ENCODE results near the gene SLC12A7. TPM values are rescaled to one million over a fixed set of nuclear protein-coding genes. Genes with fewer than 3 reads are reported as not detected.
A peak's percentile ranks its signal among the peaks of the same experiment; 100 is the strongest.
"Not testable (repeated sequence)": the region's sequence is repeated elsewhere in the genome, so short reads cannot be mapped to it uniquely, and the experiment has no call there.

The SLC12A7 gene
- total RNA-seq, 1 experiment from 2014 or later = 30.8 TPM

DNA sequence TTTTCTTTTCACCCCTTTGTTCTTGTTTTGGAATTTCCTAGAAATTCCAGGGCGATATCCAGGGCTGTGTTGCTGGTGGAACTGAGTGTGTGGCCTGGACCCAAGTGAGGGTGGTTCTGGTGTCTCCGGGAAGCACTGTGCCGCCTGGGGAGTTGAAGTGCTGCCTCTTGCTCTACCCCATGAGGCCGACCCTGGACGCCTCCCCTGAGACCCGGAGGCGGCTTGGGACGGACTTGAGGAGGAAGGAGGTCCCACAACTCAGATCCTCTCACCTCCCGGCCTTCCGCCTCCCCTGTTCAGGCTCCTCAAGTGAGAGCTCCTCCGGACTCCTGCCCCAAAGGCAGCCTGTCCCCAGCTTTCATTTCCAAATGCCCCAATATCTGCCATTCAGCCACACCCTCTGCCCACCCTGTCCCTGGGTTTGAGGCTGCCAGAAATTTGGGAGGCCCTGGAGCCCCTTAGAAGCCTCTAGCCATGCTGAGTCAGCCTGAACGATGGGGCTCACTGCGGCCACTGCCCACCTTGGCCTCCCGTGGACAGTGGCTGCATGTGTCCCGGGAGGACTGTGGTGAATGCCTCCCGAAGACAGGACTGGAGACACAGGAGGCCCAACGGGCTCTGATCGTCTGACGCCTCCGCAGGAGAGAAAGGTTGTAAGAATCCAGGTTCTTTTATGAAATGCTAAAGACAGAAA is 46.9 kb upstream of the SLC12A7 start:
- Histone ChIP-seq H3K56ac (ENCODE audit: insufficient read length, low read depth, low read length) (no peak overlapping the region), H2AK5ac (ENCODE audit: insufficient read length, low read length) (no peak overlapping the region), H2AFZ (ENCODE audit: low read length) (no peak overlapping the region), H2BK15ac (ENCODE audit: low read depth, low read length) (no peak overlapping the region), H3K18ac (ENCODE audit: insufficient read length, low read depth, low read length) (no peak overlapping the region), H2BK12ac (ENCODE audit: insufficient read length, low read depth, low read length) (no peak overlapping the region), H2BK20ac (ENCODE audit: low read depth, low read length, poor library complexity, severe bottlenecking) (no peak overlapping the region), H3K4me2 (ENCODE audit: insufficient read depth, insufficient read length, low read length) (no peak overlapping the region), H3K9me3 (ENCODE audit: control insufficient read depth, low read depth, low read length) (no peaks in the 10 kb centered on the region), H3K27me3 (ENCODE audit: insufficient read depth, low read length) (peaks cover 14% of the 10 kb centered on the region; the same call in 1 of the 2 replicates), H4K5ac (ENCODE audit: insufficient read length, low read depth, low read length) (no peak overlapping the region), H4K20me1 (ENCODE audit: control insufficient read depth, insufficient read depth, insufficient read length) (no peaks in the 10 kb centered on the region), H3K79me1 (ENCODE audit: insufficient read depth, low read depth, low read length, poor library complexity, severe bottlenecking) (no peaks in the 10 kb centered on the region), H3K9ac (ENCODE audit: extremely low read depth, insufficient read length, low read length) (no peak overlapping the region), H3K23ac (ENCODE audit: insufficient read length, low read depth, low read length) (no peak overlapping the region), H4K8ac (replicated peaks; ENCODE audit: insufficient read length, low read depth, low read length) (no peak overlapping the region), H3K23me2 (ENCODE audit: insufficient read length, low read depth, low read length, poor library complexity, severe bottlenecking) (no peaks in the 10 kb centered on the region), H4K91ac (ENCODE audit: insufficient read length, low read depth, low read length) (no peak overlapping the region), H2BK120ac (ENCODE audit: low read depth, low read length, poor library complexity, severe bottlenecking) (no peak overlapping the region), H3T11ph (ENCODE audit: low read length) (no peak overlapping the region), H3K4ac (ENCODE audit: low read depth, low read length) (no peak overlapping the region), H3K14ac (ENCODE audit: insufficient read depth, low read length) (no peak overlapping the region), H3K4me1 (ENCODE audit: insufficient read depth, low read length) (no peaks in the 10 kb centered on the region), H2BK5ac (ENCODE audit: insufficient read length, low read length) (no peak overlapping the region), H3K79me2 (ENCODE audit: insufficient read depth, low read length) (no peaks in the 10 kb centered on the region), H3K27ac (ENCODE audit: insufficient read length, low read depth, low read length) (no peak overlapping the region)
- no peak for DNase-seq
- H3K4me3 Mint-ChIP-seq = no peak overlapping the region
- H3K27ac Mint-ChIP-seq = no peak overlapping the region
- H3K4me1 Mint-ChIP-seq = peaks cover 7 to 15% of the 10 kb centered on the region in 2 experiments
- TF ChIP-seq, protein P1, sequence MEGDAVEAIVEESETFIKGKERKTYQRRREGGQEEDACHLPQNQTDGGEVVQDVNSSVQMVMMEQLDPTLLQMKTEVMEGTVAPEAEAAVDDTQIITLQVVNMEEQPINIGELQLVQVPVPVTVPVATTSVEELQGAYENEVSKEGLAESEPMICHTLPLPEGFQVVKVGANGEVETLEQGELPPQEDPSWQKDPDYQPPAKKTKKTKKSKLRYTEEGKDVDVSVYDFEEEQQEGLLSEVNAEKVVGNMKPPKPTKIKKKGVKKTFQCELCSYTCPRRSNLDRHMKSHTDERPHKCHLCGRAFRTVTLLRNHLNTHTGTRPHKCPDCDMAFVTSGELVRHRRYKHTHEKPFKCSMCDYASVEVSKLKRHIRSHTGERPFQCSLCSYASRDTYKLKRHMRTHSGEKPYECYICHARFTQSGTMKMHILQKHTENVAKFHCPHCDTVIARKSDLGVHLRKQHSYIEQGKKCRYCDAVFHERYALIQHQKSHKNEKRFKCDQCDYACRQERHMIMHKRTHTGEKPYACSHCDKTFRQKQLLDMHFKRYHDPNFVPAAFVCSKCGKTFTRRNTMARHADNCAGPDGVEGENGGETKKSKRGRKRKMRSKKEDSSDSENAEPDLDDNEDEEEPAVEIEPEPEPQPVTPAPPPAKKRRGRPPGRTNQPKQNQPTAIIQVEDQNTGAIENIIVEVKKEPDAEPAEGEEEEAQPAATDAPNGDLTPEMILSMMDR (conservative IDR thresholded peaks at IDR 0.05) = no peak
- WGBS (ENCODE audit: extremely low coverage, insufficient read length, low lambda C conversion rate) = no CpG with 5 or more reads among the region's 20 CpGs
- H3K27me3 Mint-ChIP-seq (ENCODE audit: low read depth) = peaks cover 58% of the 10 kb centered on the region
- H3K36me3 Mint-ChIP-seq (ENCODE audit: insufficient read depth in 1 of 3, low read depth in 3 of 3) = peaks cover 0 to 10% (median 0%) of the 10 kb centered on the region in 3 experiments; a peak in 4 of 7 replicates
- H3K9me3 Mint-ChIP-seq = peaks cover 8 to 13% of the 10 kb centered on the region in 2 experiments

DNA sequence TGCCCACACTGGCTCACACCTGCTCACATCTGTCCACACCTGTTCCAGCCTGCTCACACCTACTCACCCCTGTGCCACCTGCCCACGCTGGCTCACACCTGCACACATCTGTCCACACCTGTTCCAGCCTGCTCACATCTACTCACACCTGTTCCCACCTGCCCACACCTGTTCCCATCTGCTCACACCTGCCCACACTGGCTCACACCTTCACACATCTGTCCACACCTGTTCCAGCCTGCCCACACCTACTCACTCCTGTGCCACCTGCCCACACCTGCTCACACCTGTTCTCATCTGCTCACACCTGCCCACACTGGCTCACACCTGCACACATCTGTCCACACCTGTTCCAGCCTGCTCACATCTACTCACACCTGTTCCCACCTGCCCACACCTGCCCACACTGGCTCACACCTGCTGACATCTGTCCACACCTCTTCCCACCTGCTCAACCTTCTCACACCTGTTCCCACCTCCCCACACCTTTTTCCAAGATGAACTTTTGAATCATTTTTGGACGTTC is 45.7 kb upstream of the SLC12A7 start:
- not testable (repeated sequence) for H4K8ac ChIP-seq (replicated peaks; ENCODE audit: insufficient read length, low read depth, low read length); H3K27ac Mint-ChIP-seq; H3K9ac ChIP-seq (ENCODE audit: extremely low read depth, insufficient read length, low read length); H2BK5ac ChIP-seq (ENCODE audit: insufficient read length, low read length); H4K20me1 ChIP-seq (ENCODE audit: control insufficient read depth, insufficient read depth, insufficient read length); H3K27ac ChIP-seq (ENCODE audit: insufficient read length, low read depth, low read length); H3K56ac ChIP-seq (ENCODE audit: insufficient read length, low read depth, low read length); H3K23me2 ChIP-seq (ENCODE audit: insufficient read length, low read depth, low read length, poor library complexity, severe bottlenecking); H3K4me2 ChIP-seq (ENCODE audit: insufficient read depth, insufficient read length, low read length); H3K9me3 ChIP-seq (ENCODE audit: control insufficient read depth, low read depth, low read length); H3K4me1 ChIP-seq (ENCODE audit: insufficient read depth, low read length); H3K14ac ChIP-seq (ENCODE audit: insufficient read depth, low read length); H2AFZ ChIP-seq (ENCODE audit: low read length); H2BK120ac ChIP-seq (ENCODE audit: low read depth, low read length, poor library complexity, severe bottlenecking); H4K5ac ChIP-seq (ENCODE audit: insufficient read length, low read depth, low read length); H2BK20ac ChIP-seq (ENCODE audit: low read depth, low read length, poor library complexity, severe bottlenecking); H2AK5ac ChIP-seq (ENCODE audit: insufficient read length, low read length); H3T11ph ChIP-seq (ENCODE audit: low read length); DNase-seq; H3K79me1 ChIP-seq (ENCODE audit: insufficient read depth, low read depth, low read length, poor library complexity, severe bottlenecking); H3K79me2 ChIP-seq (ENCODE audit: insufficient read depth, low read length); H3K18ac ChIP-seq (ENCODE audit: insufficient read length, low read depth, low read length); H3K36me3 Mint-ChIP-seq (ENCODE audit: insufficient read depth in 1 of 3, low read depth in 3 of 3); H3K23ac ChIP-seq (ENCODE audit: insufficient read length, low read depth, low read length); H2BK15ac ChIP-seq (ENCODE audit: low read depth, low read length); H3K4ac ChIP-seq (ENCODE audit: low read depth, low read length); H4K91ac ChIP-seq (ENCODE audit: insufficient read length, low read depth, low read length); H2BK12ac ChIP-seq (ENCODE audit: insufficient read length, low read depth, low read length)
- peaks cover 14% of the 10 kb centered on the region; the same call in 1 of the 2 replicates for H3K27me3 ChIP-seq (ENCODE audit: insufficient read depth, low read length)
- H3K9me3 Mint-ChIP-seq = peaks cover 8 to 13% of the 10 kb centered on the region in 2 experiments
- H3K4me3 Mint-ChIP-seq = peak overlapping the region; percentile 15 to 17; a peak in 4 of 5 replicates
- H3K27me3 Mint-ChIP-seq (ENCODE audit: low read depth) = peaks cover 70% of the 10 kb centered on the region
- peaks cover 7 to 18% of the 10 kb centered on the region in 2 experiments for H3K4me1 Mint-ChIP-seq
- no CpG with 5 or more reads among the region's 2 CpGs for WGBS (ENCODE audit: extremely low coverage, insufficient read length, low lambda C conversion rate)

All from H9 (cell line).